Right lung (tissue), 10 donors: ENCODE measurements around the gene TGFB1. TPM values are rescaled to one million over a fixed set of nuclear protein-coding genes. Genes with fewer than 3 reads are reported as not detected.
A peak's percentile ranks its signal among the peaks of the same experiment; 100 is the strongest.
"Not testable (repeated sequence)": the region's sequence is repeated elsewhere in the genome, so short reads cannot be mapped to it uniquely, and the experiment has no call there.

Experiments used
- DNase-seq, 2 donors: peaks; one replicate each; pipeline ENCODE4 v3.0.0-alpha.2; 2013
- long read RNA-seq, 8 donors: transcript quantifications; one replicate each; lab custom pipeline, GENCODE V29; 2026
- polyA plus RNA-seq, 5 donors: library from polyadenylated mRNA; unstranded; fragments of 120-200 nt; gene quantifications; one replicate each; pipeline versions ENCODE4 v1.2.1 to v1.2.3, GENCODE V29; 2013; ENCODE audit warnings: inconsistent platforms in 1 of 5, low replicate concordance in 1 of 5; ENCODE audit not compliant: insufficient read length in 5 of 5, insufficient read depth in 1 of 5

The TGFB1 gene
- polyA plus RNA-seq, result 10 to 100 TPM; 23.8 to 41.2 (median 30.2) TPM
- long read RNA-seq, donor 1, transcript TGFB1-201 (7 exons, 2,769 nt), result major isoform, 8 of 27 reads
- long read RNA-seq, donor 1, partial matches to known transcripts, result 19 of 27 reads
- long read RNA-seq, donor 1, other reads (novel, unspliced or antisense), result 0 of 27 reads
- long read RNA-seq, donor 2, transcript TGFB1-201 (7 exons, 2,769 nt), result major isoform, 13 of 232 reads
- long read RNA-seq, donor 2, partial matches to known transcripts, result 219 of 232 reads
- long read RNA-seq, donor 2, other reads (novel, unspliced or antisense), result 0 of 232 reads
- long read RNA-seq, donor 3, transcript TGFB1-201 (7 exons, 2,769 nt), result major isoform, 15 of 15 reads
- long read RNA-seq, donor 3, partial matches to known transcripts, result 0 of 15 reads
- long read RNA-seq, donor 3, other reads (novel, unspliced or antisense), result 0 of 15 reads
- long read RNA-seq, donor 4, transcript TGFB1-201 (7 exons, 2,769 nt), result major isoform, 7 of 239 reads
- long read RNA-seq, donor 4, partial matches to known transcripts, result 211 of 239 reads
- long read RNA-seq, donor 4, other reads (novel, unspliced or antisense), result 21 of 239 reads
- long read RNA-seq, donor 5, transcript TGFB1-201 (7 exons, 2,769 nt), result major isoform, 9 of 30 reads
- long read RNA-seq, donor 5, partial matches to known transcripts, result 21 of 30 reads
- long read RNA-seq, donor 5, other reads (novel, unspliced or antisense), result 0 of 30 reads
- long read RNA-seq, donor 6, transcript TGFB1-201 (7 exons, 2,769 nt), result major isoform, 28 of 89 reads
- long read RNA-seq, donor 6, partial matches to known transcripts, result 50 of 89 reads
- long read RNA-seq, donor 6, other reads (novel, unspliced or antisense), result 11 of 89 reads
- long read RNA-seq, donor 7, transcript TGFB1-201 (7 exons, 2,769 nt), result major isoform, 12 of 446 reads
- long read RNA-seq, donor 7, partial matches to known transcripts, result 396 of 446 reads
- long read RNA-seq, donor 7, other reads (novel, unspliced or antisense), result 38 of 446 reads
- long read RNA-seq, donor 8, partial matches to known transcripts, result 91 of 103 reads
- long read RNA-seq, donor 8, other reads (novel, unspliced or antisense), result 8 of 103 reads

GRCh38 chr19:41353466-41354342, at the start of gene TGFB1:
TSS of gene TGFB1 (minus strand) at chr19:41353922. CDS start at chr19:41353044, 878 bp downstream.
- peak; percentile 78 for DNase-seq

DNA sequence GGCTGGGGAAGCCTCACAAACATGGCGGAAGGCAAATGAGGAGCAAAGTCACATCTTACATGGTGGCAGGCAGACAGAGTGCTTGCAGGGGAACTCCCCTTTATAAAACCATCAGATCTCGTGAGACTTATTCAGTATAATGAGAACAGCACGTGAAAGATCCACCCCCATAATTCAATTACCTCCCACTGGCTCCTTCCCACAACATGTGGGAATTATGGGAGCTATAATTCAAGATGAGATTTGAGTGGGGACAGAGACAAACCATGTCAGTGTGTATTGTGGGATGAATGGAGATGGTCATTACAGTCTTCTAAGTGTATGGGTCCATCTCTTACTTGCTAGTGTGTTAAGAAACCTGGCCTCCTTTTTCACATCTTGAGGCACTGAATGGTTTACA, 48.3 kb upstream of the TGFB1 start:
- no peak for DNase-seq

DNA sequence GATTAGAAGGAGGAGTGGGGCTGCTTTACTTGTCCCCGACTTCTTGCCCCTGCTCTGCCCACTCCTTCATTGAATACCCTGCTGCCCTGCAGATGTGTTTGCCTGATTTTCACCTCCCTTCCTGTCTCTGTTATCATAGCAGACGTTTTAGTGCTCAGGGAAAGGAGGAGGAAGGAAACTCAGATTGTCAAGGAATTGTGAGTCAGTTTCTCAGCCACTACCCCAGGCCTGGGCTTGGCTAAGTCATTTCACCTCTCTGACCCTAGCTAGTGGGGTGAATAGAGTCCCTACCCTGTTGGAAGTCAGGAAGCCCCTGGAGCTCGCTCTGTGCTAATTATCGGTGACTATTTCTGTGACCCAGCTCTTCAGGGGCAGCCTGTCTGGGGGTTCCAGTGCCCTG, 47.8 kb upstream of the TGFB1 start:
- DNase-seq, result no peak

DNA sequence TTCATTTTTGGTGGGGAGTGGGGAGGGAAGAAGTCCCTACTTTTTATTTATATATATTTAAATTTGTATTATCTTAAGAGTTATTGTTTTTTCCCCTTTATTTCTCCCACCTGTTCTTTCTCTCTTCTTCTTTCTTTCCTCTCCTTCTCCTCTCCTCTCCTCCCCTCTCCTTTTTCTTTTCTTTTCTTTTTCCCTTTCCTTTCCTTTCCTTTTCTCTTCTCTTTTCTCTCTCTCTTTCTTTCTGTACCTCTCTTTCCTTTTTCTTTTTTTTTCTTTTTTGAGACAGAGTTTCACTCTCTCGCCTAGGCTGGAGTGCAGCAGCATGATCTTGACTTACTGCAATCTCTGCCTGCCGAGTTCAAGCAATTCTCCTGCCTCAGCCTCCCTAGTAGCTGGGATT, 45.8 kb upstream of the TGFB1 start:
- no peak for DNase-seq

GRCh38 chr19:41399091-41399490, 45.4 kb upstream of the TGFB1 start:
- DNase-seq, result no peak

GRCh38 chr19:41398598-41398997, 44.9 kb upstream of the TGFB1 start:
- no peak for DNase-seq

DNA sequence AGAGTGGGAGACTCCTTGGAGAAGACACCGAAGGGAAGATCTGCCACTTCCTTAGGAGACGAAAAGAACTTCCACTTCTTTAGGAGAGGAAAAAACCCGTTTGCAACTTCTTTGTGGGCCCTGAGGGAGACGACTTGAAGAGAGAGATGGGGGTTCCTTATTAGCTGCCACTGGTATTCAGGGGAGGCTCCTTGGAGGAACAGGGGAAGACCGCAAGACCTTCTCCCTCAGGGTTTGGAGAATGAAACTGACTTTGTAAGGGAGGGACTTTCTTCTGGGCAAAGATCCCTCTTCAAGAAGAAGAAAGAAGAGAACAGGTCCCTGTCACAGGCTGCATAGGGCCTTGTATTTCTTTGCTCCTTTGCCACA, 44.3 kb upstream of the TGFB1 start:
- no peak for DNase-seq

DNA sequence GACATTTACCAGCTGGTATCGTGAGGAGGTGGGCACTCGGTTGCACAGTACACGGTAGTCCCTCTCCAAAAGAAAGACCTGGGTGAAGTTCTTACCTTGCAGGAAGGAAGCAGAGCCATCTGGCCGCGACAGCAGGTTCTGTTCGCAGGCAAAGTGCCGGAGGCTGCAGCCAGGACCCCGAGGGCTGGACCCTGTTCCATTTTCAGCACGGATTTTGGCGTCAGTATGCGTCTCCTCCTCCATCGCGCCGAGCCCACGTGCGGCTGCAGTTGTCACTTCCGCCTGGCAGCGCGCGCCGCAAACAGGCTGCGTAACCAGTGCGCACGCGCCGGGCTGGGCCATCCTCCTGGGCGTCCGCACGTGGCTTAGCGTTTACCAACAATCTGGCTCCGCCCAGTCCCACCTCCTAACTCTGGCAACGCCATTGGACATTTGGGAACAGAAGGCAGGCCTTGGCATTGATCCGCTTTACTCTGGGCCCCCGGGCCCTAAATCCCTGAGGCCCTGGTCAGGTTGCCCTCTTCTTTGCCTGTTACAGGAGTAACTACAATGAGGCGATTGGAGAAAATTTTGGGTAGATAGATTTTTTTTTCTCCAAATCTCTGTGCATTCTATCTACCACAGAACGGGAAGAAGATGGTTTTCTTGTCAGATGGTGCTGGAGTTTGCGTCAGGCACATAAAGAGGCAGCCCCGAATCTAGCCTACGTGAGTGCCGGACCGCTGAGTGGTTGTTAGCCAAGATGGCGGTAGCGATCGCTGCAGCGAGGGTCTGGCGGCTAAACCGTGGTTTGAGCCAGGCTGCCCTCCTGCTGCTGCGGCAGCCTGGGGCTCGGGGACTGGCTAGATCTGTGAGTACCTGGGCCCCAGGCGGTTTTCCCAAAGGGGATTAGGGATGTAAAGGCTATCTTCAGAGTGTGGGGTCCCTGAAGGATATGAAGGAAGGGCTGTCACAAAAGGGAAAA, 43.6 kb upstream of the TGFB1 start, which contains the start of the genes BCKDHA and EXOSC5:
TSS of gene BCKDHA (plus strand) at position 733 of the 964 bp plus-strand sequence. CDS start at position 743, 10 bp downstream.
TSS of gene EXOSC5 (minus strand) at position 274 of the 964 bp plus-strand sequence. CDS start at position 243, 31 bp downstream.
- DNase-seq, result peak; percentile 100

- no peak for DNase-seq
These were observed 41.6 kb upstream of the TGFB1 start for GRCh38 chr19:41395355-41395754.

DNA sequence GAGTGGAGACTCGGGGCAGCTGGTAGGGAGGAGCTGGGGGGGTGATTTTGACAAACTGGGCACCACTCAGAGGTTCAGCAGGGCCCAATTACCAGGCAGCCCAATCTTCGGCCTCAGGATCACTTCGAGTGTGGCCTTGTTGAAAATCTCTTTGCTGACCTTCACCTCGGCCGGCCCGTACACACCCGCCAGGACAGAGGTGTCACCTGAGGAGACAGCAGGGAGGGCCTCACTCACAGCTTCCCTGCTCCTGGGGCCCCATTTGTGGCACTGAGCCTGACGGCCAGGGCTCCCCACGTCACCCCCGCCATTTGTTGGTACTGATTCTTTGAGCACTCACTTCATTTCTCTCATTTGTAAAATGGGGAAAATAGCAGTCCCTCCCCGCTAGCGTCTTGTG, 39.1 kb upstream of the TGFB1 start:
- no peak for DNase-seq

DNA sequence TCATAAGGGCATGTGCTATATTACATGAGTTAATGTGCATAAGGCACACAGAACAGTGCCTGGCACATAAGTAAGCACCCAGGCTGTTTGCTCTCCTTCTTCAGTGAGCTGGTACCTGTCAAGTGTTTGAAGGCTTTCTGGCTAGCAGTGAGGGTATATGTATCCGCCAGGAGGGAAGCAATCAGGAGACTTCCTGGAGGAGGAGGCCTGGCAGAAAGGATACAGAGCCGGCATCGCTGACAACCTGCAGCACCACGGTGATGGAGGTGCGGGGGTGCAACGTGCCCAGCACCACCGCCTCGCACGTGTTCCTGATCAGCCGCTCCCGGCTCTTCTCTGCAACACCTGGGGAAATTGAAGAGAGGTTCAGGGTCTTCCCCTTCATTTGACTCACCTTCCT, 37.9 kb upstream of the TGFB1 start:
- no peak for DNase-seq

DNA sequence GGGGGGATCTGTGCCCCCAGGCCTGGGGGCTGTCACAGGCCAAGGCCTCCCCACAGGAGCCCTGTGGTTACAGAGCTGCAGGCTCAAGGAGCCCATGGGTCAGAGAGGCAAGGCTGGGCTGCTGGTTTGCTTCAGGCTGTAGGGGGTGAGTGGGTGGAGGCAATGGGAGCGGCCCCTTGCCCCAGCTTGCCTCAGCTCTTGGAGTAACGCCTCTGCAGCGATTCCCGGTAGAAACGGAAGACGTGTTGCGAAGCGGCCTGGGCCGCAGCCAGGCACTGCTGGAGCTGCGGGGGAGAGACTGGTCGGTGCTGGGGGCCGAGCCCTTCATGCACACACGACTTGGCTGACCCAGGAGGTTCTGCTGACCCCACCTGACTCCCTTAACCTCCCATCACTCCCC, 32.7 kb upstream of the TGFB1 start:
- DNase-seq, result no peak

DNA sequence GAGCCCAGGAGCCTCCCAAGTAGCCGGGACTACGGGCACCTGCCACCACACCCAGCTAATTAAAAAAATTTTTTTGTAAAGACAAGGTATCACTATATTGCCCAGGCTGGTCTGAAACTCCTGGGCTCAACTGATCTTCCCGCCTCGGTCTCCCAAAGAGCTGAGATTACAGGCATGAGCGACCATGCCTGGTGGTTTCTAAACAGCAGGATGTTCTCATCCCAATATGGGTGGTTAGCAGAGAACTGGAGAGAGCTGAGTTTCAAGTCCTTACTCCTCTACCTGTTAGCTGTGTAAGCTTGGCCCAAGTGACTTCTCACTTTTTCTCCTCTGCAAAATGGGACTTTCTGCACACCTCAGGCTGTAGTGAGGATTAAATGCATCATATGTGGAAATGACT, 30.6 kb upstream of the TGFB1 start:
- no peak for DNase-seq

GRCh38 chr19:41381536-41381935, 27.8 kb upstream of the TGFB1 start:
- not testable (repeated sequence) for DNase-seq

DNA sequence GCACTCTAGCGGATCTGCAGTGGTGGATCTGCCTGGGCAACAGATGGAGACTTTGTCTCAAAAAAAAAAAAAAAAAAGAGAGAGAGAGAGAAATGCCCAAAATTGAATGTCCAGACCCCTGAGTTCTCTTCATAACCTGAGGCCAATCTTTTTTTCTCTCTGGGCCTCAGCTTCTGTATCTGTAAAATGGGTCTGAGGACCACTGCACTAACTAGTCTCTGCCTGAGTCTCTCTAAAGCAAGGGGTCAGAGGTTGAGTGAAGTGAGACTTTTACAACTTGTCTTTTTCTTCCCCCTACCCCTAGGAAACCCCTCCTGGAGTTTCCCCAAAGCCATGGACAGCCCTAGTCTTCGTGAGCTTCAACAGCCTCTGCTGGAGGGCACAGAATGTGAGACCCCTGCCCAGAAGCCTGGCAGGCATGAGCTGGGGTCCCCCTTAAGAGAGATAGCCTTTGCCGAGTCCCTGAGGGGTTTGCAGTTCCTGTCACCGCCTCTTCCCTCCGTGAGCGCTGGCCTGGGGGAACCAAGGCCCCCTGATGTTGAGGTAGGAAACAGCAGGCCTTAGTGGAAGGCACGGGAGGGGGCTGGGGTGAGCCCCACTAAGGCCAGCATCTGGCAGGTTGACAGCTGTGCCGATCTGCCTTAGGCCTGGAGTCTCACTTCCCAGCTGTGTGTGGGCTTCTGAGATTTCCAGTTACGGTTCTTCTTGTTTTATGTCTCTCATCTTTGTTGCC, 24.4 kb upstream of the TGFB1 start:
- DNase-seq, result no peak

GRCh38 chr19:41376998-41377365, 23.3 kb upstream of the TGFB1 start:
- DNase-seq, result no peak

DNA sequence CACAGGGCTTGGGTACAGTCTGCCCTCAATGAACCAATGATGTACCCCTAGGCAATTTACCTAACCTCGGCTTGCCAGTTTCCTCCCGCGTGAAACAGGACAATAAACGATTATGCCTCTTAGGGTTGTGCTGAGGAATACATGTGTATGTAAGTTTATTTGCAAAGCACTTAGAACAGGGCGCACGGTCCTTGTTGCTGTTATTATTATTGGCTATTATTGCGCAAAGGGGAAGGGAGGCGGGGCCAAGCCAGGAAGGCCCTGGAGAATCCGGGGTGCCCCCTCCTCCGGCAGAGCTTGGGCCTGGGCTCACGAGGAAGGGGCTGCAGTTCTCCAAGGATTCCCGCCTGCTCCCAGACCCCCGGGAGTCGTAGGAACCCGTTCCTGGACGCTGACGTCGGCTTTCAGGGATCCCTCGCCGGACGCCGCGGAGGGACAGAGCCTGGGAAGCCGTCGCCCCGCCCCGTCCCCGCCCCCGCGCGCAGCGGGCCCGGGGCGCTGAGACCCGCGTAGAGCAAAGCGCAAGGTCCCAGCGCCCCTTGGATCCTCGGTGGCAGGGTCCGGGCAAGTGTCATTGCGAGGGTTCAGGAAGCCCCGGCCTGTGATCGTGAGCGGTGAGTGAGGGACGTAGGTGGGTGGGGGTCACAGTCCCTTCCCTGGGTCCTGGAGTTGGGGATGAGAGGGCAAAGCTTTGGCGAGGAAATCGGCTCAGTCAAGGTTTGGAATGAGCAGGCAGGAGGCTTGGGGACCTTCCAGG, 22.7 kb upstream of the TGFB1 start, which contains the start of gene TMEM91:
TSS of gene TMEM91 (plus strand) at position 293 of the 757 bp plus-strand sequence. CDS start 1,777 bp downstream, outside the sequence.
- DNase-seq, result no peak

DNA sequence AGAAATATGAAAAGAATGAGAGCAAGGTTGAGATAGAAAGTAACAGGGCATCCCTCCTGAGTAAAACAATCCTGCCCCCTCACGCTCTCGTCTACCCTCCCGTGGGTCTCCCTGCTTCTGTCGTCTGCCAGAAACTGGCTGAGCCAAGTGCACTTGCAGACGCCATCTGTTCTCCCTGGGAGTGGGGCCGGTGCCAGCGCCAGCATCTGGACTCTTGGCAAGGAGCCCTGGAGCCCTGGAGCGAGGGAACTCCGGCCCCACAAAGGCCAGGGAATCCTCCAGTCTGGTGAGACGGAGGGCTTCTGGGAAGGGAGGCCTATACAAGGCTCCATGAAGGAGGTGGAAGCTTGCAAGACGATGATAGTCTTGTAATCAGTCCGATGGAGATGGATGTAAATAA, 20.3 kb upstream of the TGFB1 start:
- peak; percentile 91 to 92 for DNase-seq
